H1 (cell line): ENCODE measurements around the gene ADO. TPM values are rescaled to one million over a fixed set of nuclear protein-coding genes. Genes with fewer than 3 reads are reported as not detected.
A peak's percentile ranks its signal among the peaks of the same experiment; 100 is the strongest.

ENCODE experiments used
- CTCF ChIA-PET: fragments of 300-600 bp; sonication (Branson Sonifier 250); formaldehyde crosslinking; loops from one replicate; lab custom pipeline; 2021; ENCODE audit not compliant: partially characterized antibody; lab: Charles Lee
- POLR2A ChIA-PET: fragments of 300-600 bp; sonication (Branson Sonifier 250); formaldehyde crosslinking; loops from one replicate; lab custom pipeline; 2021; ENCODE audit warnings: inconsistent platforms; ENCODE audit not compliant: partially characterized antibody; lab: Charles Lee
- DNase-seq, 2 experiments: peaks; one replicate each; pipeline versions ENCODE4 v3.0.0 to v3.0.0-alpha.2; 2010 to 2022; ENCODE audit warnings: low spot score in 2 of 2, low read depth in 1 of 2, mixed read lengths in 1 of 2
- FAIRE-seq: peaks from 2 replicates; lab custom pipeline; 2011; peaks lifted over from hg19 to GRCh38; lab: Jason Lieb, UNC
- H2AFZ ChIP-seq: 2 replicates; pipeline ENCODE4 v1.8.1; 2012; ENCODE audit warnings: low read length, inconsistent platforms
- H2AK5ac ChIP-seq: 2 replicates; pipeline ENCODE4 v1.6.1; 2013; ENCODE audit warnings: low read depth, low read length
- H2BK120ac ChIP-seq: replicated peaks from 2 replicates; pipeline ENCODE3; 2013; ENCODE audit warnings: low read depth, low read length, inconsistent platforms
- H2BK12ac ChIP-seq: 2 replicates; pipeline ENCODE4 v1.6.1; 2013; ENCODE audit warnings: low read depth, low read length
- H2BK15ac ChIP-seq: 2 replicates; pipeline ENCODE4 v1.6.1; 2013; ENCODE audit warnings: low read length
- H2BK20ac ChIP-seq: 2 replicates; pipeline ENCODE4 v1.6.1; 2013; ENCODE audit warnings: low read length
- H2BK5ac ChIP-seq: 2 replicates; pipeline ENCODE4 v1.6.1; 2013; ENCODE audit warnings: low read depth, low read length
- H3K14ac ChIP-seq: 2 replicates; pipeline ENCODE4 v1.6.1; 2013; ENCODE audit warnings: inconsistent platforms; ENCODE audit not compliant: insufficient read length
- H3K18ac ChIP-seq: 2 replicates; pipeline ENCODE4 v1.6.1; 2013; ENCODE audit warnings: low read length; ENCODE audit errors: extremely low read depth
- H3K23ac ChIP-seq: 2 replicates; pipeline ENCODE4 v1.6.1; 2013; ENCODE audit warnings: inconsistent platforms; ENCODE audit not compliant: insufficient read length
- H3K23me2 ChIP-seq: 2 replicates; pipeline ENCODE4 v1.6.1; 2013; ENCODE audit warnings: low read depth, low read length
- H3K27ac ChIP-seq: 2 replicates; pipeline ENCODE4 v1.6.1; 2011; ENCODE audit warnings: low read depth, low read length, inconsistent platforms
- H3K27me3 ChIP-seq, 4 experiments: replicated peaks in 1 of 4; 1 replicate in 1 of 4; 2 replicates in 3 of 4; pipeline versions ENCODE4 v1.6.1 to v1.8.1; 2011 to 2013; ENCODE audit warnings: low read length in 3 of 4, mild to moderate bottlenecking in 3 of 4, inconsistent platforms in 2 of 4, mixed read lengths in 2 of 4, moderate library complexity in 1 of 4; ENCODE audit not compliant: control insufficient read depth in 3 of 4, insufficient read depth in 3 of 4; ENCODE audit errors: extremely low read depth in 1 of 4
- H3K36me3 ChIP-seq, 4 experiments: 2 replicates each; pipeline versions ENCODE4 v1.6.1 to v1.8.1; 2011 to 2013; ENCODE audit warnings: mild to moderate bottlenecking in 4 of 4, low read length in 3 of 4, moderate library complexity in 2 of 4, control low read depth in 1 of 4, inconsistent platforms in 1 of 4; ENCODE audit not compliant: insufficient read depth in 4 of 4, control insufficient read depth in 2 of 4
- H3K4ac ChIP-seq: replicated peaks from 2 replicates; pipeline ENCODE3; 2013; ENCODE audit warnings: low read length, low read depth, mixed read lengths, inconsistent platforms; ENCODE audit not compliant: insufficient read length
- H3K4me1 ChIP-seq, 4 experiments: replicated peaks in 1 of 4; 1 replicate in 1 of 4; 2 replicates in 3 of 4; pipeline versions ENCODE4 v1.6.1 to v1.8.1; 2011 to 2013; ENCODE audit warnings: low read length in 3 of 4, inconsistent platforms in 2 of 4, mixed read lengths in 1 of 4; ENCODE audit not compliant: insufficient read depth in 4 of 4, control insufficient read depth in 3 of 4
- H3K4me2 ChIP-seq, 2 experiments: 2 replicates each; pipeline versions ENCODE4 v1.6.1 to v1.8.1; 2011 to 2013; ENCODE audit warnings: low read depth in 2 of 2, low read length in 2 of 2, control low read depth in 1 of 2, inconsistent platforms in 1 of 2, mild to moderate bottlenecking in 1 of 2; ENCODE audit not compliant: insufficient read depth in 1 of 2
- H3K4me3 ChIP-seq, 4 experiments: fragments of 200-600, 300-600 bp in 1 of 4; sonication (generic), shearing (Covaris generic), sonication (Bioruptor Twin) in 1 of 4; 2 replicates each; pipeline versions ENCODE4 v1.5.1 to v1.8.1; 2011 to 2016; ENCODE audit warnings: low read length in 4 of 4, low read depth in 3 of 4, control low read depth in 2 of 4, inconsistent platforms in 2 of 4, mild to moderate bottlenecking in 2 of 4, mixed read lengths in 1 of 4, moderate library complexity in 1 of 4; ENCODE audit not compliant: insufficient read depth in 2 of 4; ENCODE audit errors: extremely low read depth in 1 of 4
- H3K56ac ChIP-seq: replicated peaks from 2 replicates; pipeline ENCODE3; 2013; ENCODE audit warnings: low read depth, mild to moderate bottlenecking, mixed read lengths, low read length, inconsistent platforms; ENCODE audit not compliant: insufficient read length
- H3K79me1 ChIP-seq: 2 replicates; pipeline ENCODE4 v1.6.1; 2013; ENCODE audit warnings: low read depth, low read length, control low read depth
- H3K79me2 ChIP-seq, 2 experiments: 2 replicates each; pipeline versions ENCODE4 v1.6.1 to v1.8.1; 2012 to 2013; ENCODE audit warnings: low read length in 2 of 2, mild to moderate bottlenecking in 2 of 2, inconsistent platforms in 1 of 2; ENCODE audit not compliant: insufficient read depth in 2 of 2, control insufficient read depth in 1 of 2
- H3K9ac ChIP-seq, 4 experiments: replicated peaks in 1 of 4; 1 replicate in 1 of 4; 2 replicates in 3 of 4; pipeline versions ENCODE4 v1.6.1 to v1.8.1; 2011 to 2013; ENCODE audit warnings: low read depth in 3 of 4, low read length in 3 of 4, control low read depth in 2 of 4, mild to moderate bottlenecking in 2 of 4, moderate library complexity in 2 of 4, inconsistent platforms in 1 of 4; ENCODE audit errors: extremely low read depth in 1 of 4
- H3K9me3 ChIP-seq, 2 experiments: 2 replicates each; pipeline versions ENCODE4 v1.6.1 to v1.8.1; 2012 to 2013; ENCODE audit warnings: mild to moderate bottlenecking in 2 of 2, moderate library complexity in 2 of 2, control low read depth in 1 of 2, inconsistent platforms in 1 of 2, low read depth in 1 of 2, low read length in 1 of 2, mixed read lengths in 1 of 2; ENCODE audit not compliant: insufficient read depth in 2 of 2
- H4K20me1 ChIP-seq, 2 experiments: replicated peaks in 1 of 2; 2 replicates each; pipeline versions ENCODE3 to v1.8.1; 2011 to 2013; ENCODE audit warnings: inconsistent platforms in 2 of 2, low read length in 2 of 2, mild to moderate bottlenecking in 1 of 2; ENCODE audit not compliant: insufficient read depth in 2 of 2, control insufficient read depth in 1 of 2
- H4K5ac ChIP-seq: 2 replicates; pipeline ENCODE4 v1.6.1; 2013; ENCODE audit warnings: low read length, low read depth, mixed read lengths, inconsistent platforms; ENCODE audit not compliant: insufficient read length
- H4K8ac ChIP-seq: 2 replicates; pipeline ENCODE4 v1.8.0; 2013; ENCODE audit warnings: mild to moderate bottlenecking, moderate library complexity, low read length, inconsistent platforms; ENCODE audit not compliant: insufficient read depth; ENCODE audit errors: extremely low read depth
- H4K91ac ChIP-seq: replicated peaks from 2 replicates; pipeline ENCODE3; 2013; ENCODE audit warnings: low read length, mixed read lengths, inconsistent platforms; ENCODE audit not compliant: insufficient read length
- CBX8 ChIP-seq: fragments of 300-800, 300-1000 bp; sonication (generic); IDR thresholded peaks from 2 replicates; pipeline ENCODE4 v1.7.1; 2016; ENCODE audit warnings: low read depth, low read length, borderline replicate concordance
- EZH2 ChIP-seq: fragments of 200-600 bp; sonication (generic); IDR thresholded peaks from 2 replicates; pipeline ENCODE4 v1.7.1; 2012; ENCODE audit warnings: low read depth, mild to moderate bottlenecking, moderate library complexity, low read length, inconsistent platforms; ENCODE audit not compliant: severe bottlenecking
- KDM4A ChIP-seq: IDR thresholded peaks from one replicate; pipeline ENCODE4 v1.7.1; 2012; ENCODE audit warnings: low read depth, mild to moderate bottlenecking, moderate library complexity, low read length, inconsistent platforms; ENCODE audit not compliant: severe bottlenecking
- KDM5A ChIP-seq: fragments of 200-600 bp; IDR thresholded peaks from 2 replicates; pipeline ENCODE4 v1.7.1; 2012; ENCODE audit warnings: mild to moderate bottlenecking, low read length, inconsistent platforms, mixed read lengths
- RAD21 ChIP-seq, 2 experiments: IDR thresholded peaks in 1 of 2; conservative IDR thresholded peaks in 1 of 2; 2 replicates each; pipeline ENCODE4 v1.6.1; 2011; ENCODE audit warnings: low read depth in 2 of 2, low read length in 2 of 2, improper control_type of control experiment in 1 of 2, inconsistent platforms in 1 of 2, mild to moderate bottlenecking in 1 of 2, moderate library complexity in 1 of 2
- WGBS, 2 experiments: shearing (Covaris generic) in 1 of 2; methylation state at CpG; one replicate each; pipeline versions ENCODE4 v1.1.6 to v1.1.7; 2013 to 2015; ENCODE audit warnings: low lambda C conversion rate in 2 of 2, mixed read lengths in 2 of 2, inconsistent platforms in 1 of 2, low coverage in 1 of 2, missing lambda C conversion rate in 1 of 2; ENCODE audit not compliant: insufficient replicate concordance in 2 of 2, insufficient coverage in 1 of 2, insufficient read length in 1 of 2; ENCODE audit errors: extremely low coverage in 1 of 2, missing lambda C conversion rate in 1 of 2; 5-methylcytosine and 5-hydroxymethylcytosine counted together
- polyA plus RNA-seq, 7 experiments: library from polyadenylated mRNA; depleted of rRNA in 3 of 7; stranded (reverse) in 5 of 7; unstranded in 2 of 7; fragments of >200 nt in 5 of 7; fragments of 200-250 nt in 2 of 7; gene quantifications; 1 replicate in 5 of 7; 2 replicates in 1 of 7; 4 replicates in 1 of 7; pipeline versions ENCODE4 v1.2.1 to v1.2.3, GENCODE V29; 2011 to 2013; ENCODE audit warnings: missing spikeins in 2 of 7, mixed read lengths in 2 of 7
- total RNA-seq: library from RNA; stranded (reverse); fragmentation: NEBNext Ultra II Directional; extraction: Animal tissue kit (Norgen Biotek cat#: 25700); gene quantifications from 2 replicates; pipeline ENCODE4 v1.2.1, GENCODE V29; 2021
- TF ChIP-seq, protein P1 (sequence below): IDR thresholded peaks from 2 replicates; pipeline ENCODE4 v1.6.1; 2012; ENCODE audit warnings: inconsistent platforms
- TF ChIP-seq, protein P2 (sequence below): IDR thresholded peaks from 2 replicates; pipeline ENCODE4 v1.6.1; 2011; ENCODE audit warnings: low read depth, mild to moderate bottlenecking, low read length; ENCODE audit not compliant: insufficient read depth

ADO gene
- total and polyA plus RNA-seq, 2 of the 8 experiments (the other 6 are each of a cell fraction or from before 2014, with no cell fraction given), result 18.7 to 27.9 TPM

GRCh38 chr10:62815381-62816075 is 11.0 kb downstream of the ADO start:
- H3K14ac ChIP-seq, result no peak overlapping the region
- peak overlapping the region; percentile 68; the same call in 1 of the 2 replicates for H2BK12ac ChIP-seq
- no peak overlapping the region for H2BK20ac ChIP-seq
- POLR2A ChIA-PET, result interaction anchor here (0.6 to 7.7 kb wide), 4 partner anchors 10 to 234 kb away, joined by 3 to 99 read pairs (median 18); partner anchors contain the start of gene ADO
- CTCF ChIA-PET, result interaction anchor here (1.0 to 6.9 kb wide), 7 partner anchors 10 to 849 kb away, joined by 3 to 94 read pairs (median 5); partner anchors contain the start of gene ADO
- 3% methylated on average over 35 of the region's 60 CpGs; no CpG with 5 or more reads in 1 of the 2 experiments for WGBS, 2 experiments
- H3K27me3 ChIP-seq, result peaks cover 20 to 64% (median 55%) of the 10 kb centered on the region in 4 experiments
- no peak overlapping the region for H4K5ac ChIP-seq
- peaks cover 0 to 11% (median 4%) of the 10 kb centered on the region in 4 experiments; a peak in 4 of 7 replicates for H3K4me1 ChIP-seq
- no peaks in the 10 kb centered on the region for H3K9me3 ChIP-seq
- H3K56ac ChIP-seq, result no peak overlapping the region
- no peak overlapping the region for H3K4ac ChIP-seq
- H3K27ac ChIP-seq, result no peak overlapping the region
- peak overlapping the region; percentile 78 for H4K8ac ChIP-seq
- peak overlapping the region; percentile 83 to 94 for H3K4me2 ChIP-seq
- no peak overlapping the region for H3K23ac ChIP-seq
- no peak overlapping the region for H2BK15ac ChIP-seq
- peak overlapping the region; percentile 56 to 81 (median 70) for H3K4me3 ChIP-seq
- H2AK5ac ChIP-seq, result no peak overlapping the region
- H2BK120ac ChIP-seq, result no peak overlapping the region
- peak overlapping the region; percentile 34 to 64 (median 58); a peak in 5 of 7 replicates for H3K9ac ChIP-seq
- H4K91ac ChIP-seq, result no peak overlapping the region
- no peaks in the 10 kb centered on the region for H3K79me1 ChIP-seq
- no peak overlapping the region for H2BK5ac ChIP-seq
- FAIRE-seq (no peak), DNase-seq (peak in 1 of 2 experiments; percentile 69)
- H3K36me3 ChIP-seq, result no peaks in the 10 kb centered on the region
- H4K20me1 ChIP-seq, result peaks cover 0 to 13% of the 10 kb centered on the region in 2 experiments
- no peak overlapping the region; the same call in 1 of the 2 replicates for H3K18ac ChIP-seq
- H2AFZ ChIP-seq, result no peak overlapping the region
- no peaks in the 10 kb centered on the region for H3K79me2 ChIP-seq
- peaks cover 26% of the 10 kb centered on the region for H3K23me2 ChIP-seq
- TF ChIP-seq KDM4A (peak; percentile 69), KDM5A (no peak), RAD21 (IDR thresholded peaks at IDR 0.05 in 1 of 2, conservative IDR thresholded peaks at IDR 0.05 in 1 of 2; ENCODE audit: low read depth in 2 of 2, low read length in 2 of 2) (no peak), EZH2 (peak; percentile 87), CBX8 (no peak)
- TF ChIP-seq, protein P1, sequence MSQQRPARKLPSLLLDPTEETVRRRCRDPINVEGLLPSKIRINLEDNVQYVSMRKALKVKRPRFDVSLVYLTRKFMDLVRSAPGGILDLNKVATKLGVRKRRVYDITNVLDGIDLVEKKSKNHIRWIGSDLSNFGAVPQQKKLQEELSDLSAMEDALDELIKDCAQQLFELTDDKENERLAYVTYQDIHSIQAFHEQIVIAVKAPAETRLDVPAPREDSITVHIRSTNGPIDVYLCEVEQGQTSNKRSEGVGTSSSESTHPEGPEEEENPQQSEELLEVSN, result peak; percentile 67
- TF ChIP-seq, protein P2, sequence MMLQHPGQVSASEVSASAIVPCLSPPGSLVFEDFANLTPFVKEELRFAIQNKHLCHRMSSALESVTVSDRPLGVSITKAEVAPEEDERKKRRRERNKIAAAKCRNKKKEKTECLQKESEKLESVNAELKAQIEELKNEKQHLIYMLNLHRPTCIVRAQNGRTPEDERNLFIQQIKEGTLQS, result no peak
